SK-N-SH (cell line): Measurements from ENCODE around the gene CYLD. TPM values are rescaled to one million over a fixed set of nuclear protein-coding genes. Genes with fewer than 3 reads are reported as not detected.

ENCODE experiments used
- CTCF ChIA-PET: fragments of 300-600, 350-600 bp; formaldehyde crosslinking; extraction: SDS; loops from one replicate; lab custom pipeline; 2021; lab: Yijun Ruan, JAX
- POLR2A ChIA-PET: fragments of 350-600 bp; sonication (Branson Sonifier 250); formaldehyde crosslinking; extraction: SDS; loops from one replicate; lab custom pipeline; 2020; ENCODE audit warnings: antibody characterized with exemption, inconsistent platforms; lab: Yijun Ruan, JAX
- DNase-seq: peaks from one replicate; pipeline ENCODE4 v3.0.0; 2012
- H2AFZ ChIP-seq: fragments of 200-600 bp; sonication (generic); 2 replicates; pipeline ENCODE4 v1.8.1; 2016; ENCODE audit warnings: antibody characterized with exemption, mild to moderate bottlenecking, low read depth
- H3F3A ChIP-seq: fragments of 200-600 bp; sonication (generic); replicated peaks from 2 replicates; pipeline ENCODE3; 2016; ENCODE audit warnings: antibody characterized with exemption, mild to moderate bottlenecking; ENCODE audit not compliant: insufficient read depth
- H3K27ac ChIP-seq, 2 experiments: fragments of 200-500 bp in 1 of 2; fragments of 200-600 bp in 1 of 2; sonication (Bioruptor generic) in 1 of 2; sonication (generic), shearing (Covaris generic) in 1 of 2; 2 replicates each; pipeline versions ENCODE4 v1.5.1 to v1.6.1; 2014 to 2016; ENCODE audit warnings: low read depth in 2 of 2, inconsistent platforms in 1 of 2, low read length in 1 of 2, mild to moderate bottlenecking in 1 of 2, mixed read lengths in 1 of 2
- H3K27me3 ChIP-seq: fragments of 200-600 bp; sonication (generic), shearing (Covaris generic); 2 replicates; pipeline ENCODE4 v1.6.1; 2016; ENCODE audit warnings: mixed run types; ENCODE audit not compliant: insufficient read depth
- H3K36me3 ChIP-seq, 2 experiments: fragments of 200-500 bp in 1 of 2; fragments of 200-600 bp in 1 of 2; sonication (Bioruptor generic) in 1 of 2; sonication (generic) in 1 of 2; replicated peaks in 1 of 2; 2 replicates each; pipeline versions ENCODE3 to v1.5.1; 2014 to 2016; ENCODE audit warnings: low read length in 1 of 2, mild to moderate bottlenecking in 1 of 2; ENCODE audit not compliant: insufficient read depth in 2 of 2, control insufficient read depth in 1 of 2
- H3K4me1 ChIP-seq, 2 experiments: fragments of 200-500 bp in 1 of 2; fragments of 200-600 bp in 1 of 2; sonication (Bioruptor generic) in 1 of 2; sonication (generic), shearing (Covaris generic) in 1 of 2; 2 replicates each; pipeline versions ENCODE4 v1.5.1 to v1.6.1; 2014 to 2016; ENCODE audit warnings: low read depth in 1 of 2, low read length in 1 of 2, mixed run types in 1 of 2; ENCODE audit not compliant: insufficient read depth in 2 of 2, control insufficient read depth in 1 of 2
- H3K4me2 ChIP-seq: fragments of 200-600 bp; sonication (generic), shearing (Covaris generic); 2 replicates; pipeline ENCODE4 v1.6.1; 2017; ENCODE audit warnings: mixed run types
- H3K4me3 ChIP-seq, 2 experiments: fragments of 200-500 bp in 1 of 2; fragments of 200-600 bp in 1 of 2; sonication (Bioruptor generic) in 1 of 2; sonication (generic), shearing (Covaris generic) in 1 of 2; 2 replicates each; pipeline versions ENCODE4 v1.5.1 to v1.8.1; 2014 to 2016; ENCODE audit warnings: low read depth in 2 of 2, inconsistent platforms in 1 of 2, low read length in 1 of 2, mild to moderate bottlenecking in 1 of 2, mixed read lengths in 1 of 2, moderate library complexity in 1 of 2
- H3K79me2 ChIP-seq: fragments of 200-600 bp; sonication (generic); 2 replicates; pipeline ENCODE4 v1.8.1; 2017; ENCODE audit warnings: mild to moderate bottlenecking; ENCODE audit not compliant: insufficient read depth
- H3K9ac ChIP-seq: fragments of 200-600 bp; sonication (generic); 2 replicates; pipeline ENCODE4 v1.6.1; 2017; ENCODE audit warnings: mixed run types
- H3K9me2 ChIP-seq: fragments of 200-600 bp; sonication (generic); 2 replicates; pipeline ENCODE4 v1.6.1; 2017; ENCODE audit warnings: mixed run types
- H3K9me3 ChIP-seq: fragments of 200-600 bp; sonication (generic); 2 replicates; pipeline ENCODE4 v1.6.1; 2017; ENCODE audit warnings: mixed run types, mild to moderate bottlenecking, moderate library complexity
- H4K20me1 ChIP-seq: fragments of 200-600 bp; sonication (generic); 2 replicates; pipeline ENCODE4 v1.6.1; 2017; ENCODE audit warnings: mild to moderate bottlenecking, mixed run types; ENCODE audit not compliant: insufficient read depth
- FOSL2 ChIP-seq: IDR thresholded peaks from 2 replicates; pipeline ENCODE4 v1.4.0; 2012; ENCODE audit warnings: low read depth, mild to moderate bottlenecking, moderate library complexity, borderline replicate concordance
- FOXJ3 ChIP-seq: sonication (generic); formaldehyde crosslinking; IDR thresholded peaks from 2 replicates; pipeline ENCODE4 v1.5.1; 2020; ENCODE audit warnings: mild to moderate bottlenecking, missing genetic modification reagents
- FOXM1 ChIP-seq: IDR thresholded peaks from 2 replicates; pipeline ENCODE4 v1.4.0; 2012; ENCODE audit warnings: low read depth, mild to moderate bottlenecking
- JUND ChIP-seq: IDR thresholded peaks from 2 replicates; pipeline ENCODE4 v1.4.0; 2012
- MXI1 ChIP-seq: IDR thresholded peaks from 2 replicates; pipeline ENCODE4 v1.6.1; 2012; ENCODE audit warnings: mild to moderate bottlenecking, low read depth, low read length, improper control_type of control experiment
- POLR2AphosphoS5 ChIP-seq: IDR thresholded peaks from 2 replicates; pipeline ENCODE4 v1.6.1; 2012; ENCODE audit warnings: low read depth, low read length
- RAD21 ChIP-seq: IDR thresholded peaks from 2 replicates; pipeline ENCODE4 v1.6.1; 2012; ENCODE audit warnings: mild to moderate bottlenecking, low read length
- RXRA ChIP-seq: IDR thresholded peaks from 2 replicates; pipeline ENCODE4 v1.4.0; 2012; ENCODE audit warnings: low read depth, mild to moderate bottlenecking, borderline replicate concordance
- SMC3 ChIP-seq: IDR thresholded peaks from 2 replicates; pipeline ENCODE4 v1.6.1; 2012; ENCODE audit warnings: low read depth, low read length, improper control_type of control experiment
- TCF12 ChIP-seq: IDR thresholded peaks from 2 replicates; pipeline ENCODE4 v1.4.0; 2012
- WGBS: methylation state at CpG from one replicate; pipeline ENCODE4 v1.1.6; 2017; ENCODE audit warnings: low lambda C conversion rate; 5-methylcytosine and 5-hydroxymethylcytosine counted together
- polyA plus RNA-seq, 3 experiments: library from polyadenylated mRNA; depleted of rRNA; stranded (reverse); fragments of >200 nt; gene quantifications; 2 replicates each; pipeline ENCODE4 v1.2.3, GENCODE V29; 2012
- TF ChIP-seq, protein P1 (sequence below): IDR thresholded peaks from 2 replicates; pipeline ENCODE4 v1.4.0; 2012; ENCODE audit warnings: low read depth, borderline replicate concordance
- TF ChIP-seq, protein P2 (sequence below): IDR thresholded peaks from 2 replicates; pipeline ENCODE4 v1.6.1; 2012; ENCODE audit warnings: mild to moderate bottlenecking, low read depth, low read length, moderate library complexity
- TF ChIP-seq, protein P3 (sequence below): IDR thresholded peaks from 2 replicates; pipeline ENCODE4; 2012
- TF ChIP-seq, protein P4 (sequence below): fragments of 200-600 bp; sonication (generic); IDR thresholded peaks from 2 replicates; pipeline ENCODE4 v1.6.1; 2017; ENCODE audit warnings: antibody characterized with exemption, mild to moderate bottlenecking, moderate library complexity
- TF ChIP-seq, protein P5 (sequence below): fragments of 150-350 bp; IDR thresholded peaks from 2 replicates; pipeline ENCODE4 v1.6.1; 2016; ENCODE audit warnings: mild to moderate bottlenecking, low read depth, low read length
- TF ChIP-seq, protein P6 (sequence below): IDR thresholded peaks from 2 replicates; pipeline ENCODE4 v1.4.0; 2012; ENCODE audit warnings: low read depth

CYLD gene
- polyA plus RNA-seq, 1 of the 3 experiments (the other 2 are of a cell fraction), result 6.5 TPM

DNA sequence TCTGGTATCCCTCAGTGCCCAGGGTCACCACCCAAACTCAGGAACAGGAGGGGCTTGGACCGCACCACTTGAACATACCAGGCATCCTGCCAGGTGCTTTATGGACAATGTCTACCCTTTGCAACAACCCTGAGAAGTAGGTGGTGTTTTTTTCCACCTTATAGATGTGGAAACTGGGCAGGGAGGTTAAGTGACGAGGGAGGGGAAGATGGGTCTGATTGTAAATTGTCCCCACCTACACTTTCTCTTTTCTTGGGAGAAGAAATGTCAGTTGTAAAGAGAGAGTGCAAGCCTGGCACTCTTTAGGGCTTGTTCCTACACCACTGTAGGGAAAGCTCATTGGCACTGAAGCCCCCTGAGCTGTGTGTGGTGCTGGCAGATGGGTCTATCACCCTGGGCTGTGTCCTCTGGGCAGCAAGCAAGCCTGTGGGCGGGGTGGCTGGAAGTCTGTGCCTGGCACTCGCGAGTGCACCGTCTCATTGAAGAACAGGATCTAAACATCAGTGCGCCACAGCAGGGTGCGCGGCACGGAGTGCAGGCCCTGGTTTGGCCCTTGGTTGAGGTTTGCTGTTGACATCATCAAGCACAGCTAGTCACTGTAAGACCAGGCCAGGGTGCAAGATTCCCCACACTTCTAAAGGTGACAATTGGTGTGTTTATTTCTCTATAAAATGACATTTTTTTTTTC lies 33.4 kb upstream of the CYLD start:
- Histone ChIP-seq H3K9me3 (no peaks in the 10 kb centered on the region; the same call in 1 of the 2 replicates), H3K27me3 (no peaks in the 10 kb centered on the region), H3K9me2 (no peaks in the 10 kb centered on the region), H3K36me3 (no peaks in the 10 kb centered on the region), H2AFZ (no peak overlapping the region), H3K9ac (no peak overlapping the region), H3K4me2 (no peak overlapping the region), H3K27ac (no peak overlapping the region), H3F3A (no peaks in the 10 kb centered on the region), H4K20me1 (no peaks in the 10 kb centered on the region), H3K4me3 (no peak overlapping the region), H3K4me1 (peaks cover 0 to 34% of the 10 kb centered on the region in 2 experiments; a peak in 1 of 4 replicates), H3K79me2 (no peaks in the 10 kb centered on the region)
- DNase-seq, result no peak
- ChIA-PET POLR2A (no interaction called here), CTCF (interaction anchor here (1.0 to 1.7 kb wide), 4 partner anchors 8 to 98 kb away, joined by 3 to 5 read pairs (median 4); no protein-coding TSS in a partner anchor)
- WGBS, result 60% methylated on average over 6 of the region's 10 CpGs
- TF ChIP-seq, protein P1, sequence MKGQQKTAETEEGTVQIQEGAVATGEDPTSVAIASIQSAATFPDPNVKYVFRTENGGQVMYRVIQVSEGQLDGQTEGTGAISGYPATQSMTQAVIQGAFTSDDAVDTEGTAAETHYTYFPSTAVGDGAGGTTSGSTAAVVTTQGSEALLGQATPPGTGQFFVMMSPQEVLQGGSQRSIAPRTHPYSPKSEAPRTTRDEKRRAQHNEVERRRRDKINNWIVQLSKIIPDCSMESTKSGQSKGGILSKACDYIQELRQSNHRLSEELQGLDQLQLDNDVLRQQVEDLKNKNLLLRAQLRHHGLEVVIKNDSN, result no peak
- TF ChIP-seq FOXM1 (no peak), JUND (no peak), MXI1 (no peak), RAD21 (no peak), FOSL2 (no peak), POLR2AphosphoS5 (no peak), FOXJ3 (CRISPR knock-in tag) (no peak), TCF12 (no peak), RXRA (no peak), SMC3 (no peak)
- TF ChIP-seq, protein P2, sequence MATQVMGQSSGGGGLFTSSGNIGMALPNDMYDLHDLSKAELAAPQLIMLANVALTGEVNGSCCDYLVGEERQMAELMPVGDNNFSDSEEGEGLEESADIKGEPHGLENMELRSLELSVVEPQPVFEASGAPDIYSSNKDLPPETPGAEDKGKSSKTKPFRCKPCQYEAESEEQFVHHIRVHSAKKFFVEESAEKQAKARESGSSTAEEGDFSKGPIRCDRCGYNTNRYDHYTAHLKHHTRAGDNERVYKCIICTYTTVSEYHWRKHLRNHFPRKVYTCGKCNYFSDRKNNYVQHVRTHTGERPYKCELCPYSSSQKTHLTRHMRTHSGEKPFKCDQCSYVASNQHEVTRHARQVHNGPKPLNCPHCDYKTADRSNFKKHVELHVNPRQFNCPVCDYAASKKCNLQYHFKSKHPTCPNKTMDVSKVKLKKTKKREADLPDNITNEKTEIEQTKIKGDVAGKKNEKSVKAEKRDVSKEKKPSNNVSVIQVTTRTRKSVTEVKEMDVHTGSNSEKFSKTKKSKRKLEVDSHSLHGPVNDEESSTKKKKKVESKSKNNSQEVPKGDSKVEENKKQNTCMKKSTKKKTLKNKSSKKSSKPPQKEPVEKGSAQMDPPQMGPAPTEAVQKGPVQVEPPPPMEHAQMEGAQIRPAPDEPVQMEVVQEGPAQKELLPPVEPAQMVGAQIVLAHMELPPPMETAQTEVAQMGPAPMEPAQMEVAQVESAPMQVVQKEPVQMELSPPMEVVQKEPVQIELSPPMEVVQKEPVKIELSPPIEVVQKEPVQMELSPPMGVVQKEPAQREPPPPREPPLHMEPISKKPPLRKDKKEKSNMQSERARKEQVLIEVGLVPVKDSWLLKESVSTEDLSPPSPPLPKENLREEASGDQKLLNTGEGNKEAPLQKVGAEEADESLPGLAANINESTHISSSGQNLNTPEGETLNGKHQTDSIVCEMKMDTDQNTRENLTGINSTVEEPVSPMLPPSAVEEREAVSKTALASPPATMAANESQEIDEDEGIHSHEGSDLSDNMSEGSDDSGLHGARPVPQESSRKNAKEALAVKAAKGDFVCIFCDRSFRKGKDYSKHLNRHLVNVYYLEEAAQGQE, result no peak
- TF ChIP-seq, protein P3, sequence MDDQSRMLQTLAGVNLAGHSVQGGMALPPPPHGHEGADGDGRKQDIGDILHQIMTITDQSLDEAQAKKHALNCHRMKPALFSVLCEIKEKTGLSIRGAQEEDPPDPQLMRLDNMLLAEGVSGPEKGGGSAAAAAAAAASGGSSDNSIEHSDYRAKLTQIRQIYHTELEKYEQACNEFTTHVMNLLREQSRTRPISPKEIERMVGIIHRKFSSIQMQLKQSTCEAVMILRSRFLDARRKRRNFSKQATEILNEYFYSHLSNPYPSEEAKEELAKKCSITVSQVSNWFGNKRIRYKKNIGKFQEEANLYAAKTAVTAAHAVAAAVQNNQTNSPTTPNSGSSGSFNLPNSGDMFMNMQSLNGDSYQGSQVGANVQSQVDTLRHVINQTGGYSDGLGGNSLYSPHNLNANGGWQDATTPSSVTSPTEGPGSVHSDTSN, result no peak
- TF ChIP-seq, protein P4, sequence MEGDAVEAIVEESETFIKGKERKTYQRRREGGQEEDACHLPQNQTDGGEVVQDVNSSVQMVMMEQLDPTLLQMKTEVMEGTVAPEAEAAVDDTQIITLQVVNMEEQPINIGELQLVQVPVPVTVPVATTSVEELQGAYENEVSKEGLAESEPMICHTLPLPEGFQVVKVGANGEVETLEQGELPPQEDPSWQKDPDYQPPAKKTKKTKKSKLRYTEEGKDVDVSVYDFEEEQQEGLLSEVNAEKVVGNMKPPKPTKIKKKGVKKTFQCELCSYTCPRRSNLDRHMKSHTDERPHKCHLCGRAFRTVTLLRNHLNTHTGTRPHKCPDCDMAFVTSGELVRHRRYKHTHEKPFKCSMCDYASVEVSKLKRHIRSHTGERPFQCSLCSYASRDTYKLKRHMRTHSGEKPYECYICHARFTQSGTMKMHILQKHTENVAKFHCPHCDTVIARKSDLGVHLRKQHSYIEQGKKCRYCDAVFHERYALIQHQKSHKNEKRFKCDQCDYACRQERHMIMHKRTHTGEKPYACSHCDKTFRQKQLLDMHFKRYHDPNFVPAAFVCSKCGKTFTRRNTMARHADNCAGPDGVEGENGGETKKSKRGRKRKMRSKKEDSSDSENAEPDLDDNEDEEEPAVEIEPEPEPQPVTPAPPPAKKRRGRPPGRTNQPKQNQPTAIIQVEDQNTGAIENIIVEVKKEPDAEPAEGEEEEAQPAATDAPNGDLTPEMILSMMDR, result no peak
- TF ChIP-seq, protein P5, sequence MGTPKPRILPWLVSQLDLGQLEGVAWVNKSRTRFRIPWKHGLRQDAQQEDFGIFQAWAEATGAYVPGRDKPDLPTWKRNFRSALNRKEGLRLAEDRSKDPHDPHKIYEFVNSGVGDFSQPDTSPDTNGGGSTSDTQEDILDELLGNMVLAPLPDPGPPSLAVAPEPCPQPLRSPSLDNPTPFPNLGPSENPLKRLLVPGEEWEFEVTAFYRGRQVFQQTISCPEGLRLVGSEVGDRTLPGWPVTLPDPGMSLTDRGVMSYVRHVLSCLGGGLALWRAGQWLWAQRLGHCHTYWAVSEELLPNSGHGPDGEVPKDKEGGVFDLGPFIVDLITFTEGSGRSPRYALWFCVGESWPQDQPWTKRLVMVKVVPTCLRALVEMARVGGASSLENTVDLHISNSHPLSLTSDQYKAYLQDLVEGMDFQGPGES, result no peak
- TF ChIP-seq, protein P6, sequence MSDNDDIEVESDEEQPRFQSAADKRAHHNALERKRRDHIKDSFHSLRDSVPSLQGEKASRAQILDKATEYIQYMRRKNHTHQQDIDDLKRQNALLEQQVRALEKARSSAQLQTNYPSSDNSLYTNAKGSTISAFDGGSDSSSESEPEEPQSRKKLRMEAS, result no peak
